ENCODE measurements around the gene MAP4. TPM values are rescaled to one million over a fixed set of nuclear protein-coding genes. Genes with fewer than 3 reads are reported as not detected.
"Not testable (repeated sequence)": the region's sequence is repeated elsewhere in the genome, so short reads cannot be mapped to it uniquely, and the experiment has no call there.

The MAP4 gene
- total RNA-seq, 2 experiments from 2014 or later = 101 to 103 TPM

DNA sequence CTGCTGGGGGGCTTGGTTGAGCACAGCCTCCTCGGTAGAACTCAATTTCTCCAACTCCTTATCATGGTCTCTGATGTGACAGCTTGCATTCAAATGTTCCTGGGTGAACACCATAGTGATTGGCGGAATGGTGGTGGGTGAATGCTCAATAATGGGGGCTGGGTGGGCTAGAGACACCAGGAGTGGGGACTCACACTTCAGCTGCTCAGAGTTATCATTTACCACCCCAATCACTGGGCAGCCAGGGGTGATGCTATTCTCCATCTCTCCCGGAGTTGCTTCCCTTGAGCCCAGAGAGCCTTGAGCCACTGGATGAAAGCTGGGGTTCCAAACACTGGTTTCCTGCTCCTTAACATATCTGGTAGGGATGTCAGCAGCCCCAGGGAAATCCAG, 124.6 kb downstream of the MAP4 start:
- Mint-ChIP-seq H3K4me1 (ENCODE audit: low read depth) (no peaks in the 10 kb centered on the region), H3K27ac (no peak overlapping the region), H3K9me3 (no peaks in the 10 kb centered on the region), H3K27me3 (no peaks in the 10 kb centered on the region), H3K4me3 (no peak overlapping the region), H3K36me3 (ENCODE audit: low read depth) (peaks cover 12% of the 10 kb centered on the region)
- DNase-seq = no peak
- no peak for TF ChIP-seq CTCF (IDR thresholded peaks at IDR 0.05)
- intact Hi-C loops (cut with micrococcal nuclease) = no loop called here
- ChIA-PET CTCF (interaction anchor here (0.9 to 1.3 kb wide), 2 partner anchors 9 to 54 kb away, joined by 3 to 4 read pairs; no protein-coding TSS in a partner anchor), POLR2A (no interaction called here)
- ATAC-seq = no peak

DNA sequence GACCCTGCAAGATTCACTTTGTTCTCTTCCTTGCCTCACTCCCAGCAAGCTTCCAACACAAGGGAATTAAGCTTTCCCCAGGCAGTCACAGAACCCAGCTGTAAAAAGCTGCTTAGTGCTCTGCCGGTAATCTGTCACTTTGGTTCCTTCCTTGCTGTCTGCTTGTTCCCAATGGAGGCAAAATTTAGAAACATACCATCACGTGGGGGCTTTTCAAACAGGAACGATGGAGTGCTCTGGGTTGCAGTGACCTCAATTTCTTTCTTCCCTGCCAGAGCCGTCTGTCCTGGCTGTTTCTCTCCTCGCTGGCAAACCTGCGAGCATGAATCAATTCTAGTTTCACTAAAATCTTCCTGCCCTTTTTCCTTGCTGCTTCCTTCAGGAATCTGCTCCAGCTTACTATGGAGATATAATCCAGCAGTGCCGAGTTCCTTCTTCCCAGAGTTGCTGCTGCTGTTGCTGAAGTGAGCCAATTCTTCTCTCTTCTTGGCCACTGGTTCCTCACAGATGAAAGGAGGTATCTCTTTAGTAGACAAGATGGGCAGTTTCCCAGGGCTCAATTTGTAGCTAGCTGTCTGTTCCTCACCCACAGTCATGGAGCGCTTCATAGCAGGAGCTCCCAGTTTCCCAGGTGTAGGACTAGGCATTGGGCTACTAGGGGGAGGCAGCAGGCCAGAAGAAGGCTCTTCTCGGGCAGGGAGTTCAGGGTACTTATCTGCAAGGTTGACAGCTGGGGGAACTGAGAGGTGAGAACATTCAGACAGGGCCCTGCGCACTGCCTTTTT, 125.2 kb downstream of the MAP4 start:
- Mint-ChIP-seq H3K4me3 (no peak overlapping the region), H3K27me3 (no peaks in the 10 kb centered on the region), H3K9me3 (no peaks in the 10 kb centered on the region), H3K36me3 (ENCODE audit: low read depth) (peaks cover 13% of the 10 kb centered on the region), H3K4me1 (ENCODE audit: low read depth) (no peaks in the 10 kb centered on the region), H3K27ac (no peak overlapping the region)
- no peak for TF ChIP-seq CTCF (IDR thresholded peaks at IDR 0.05)
- intact Hi-C loops (cut with micrococcal nuclease) = no loop called here
- POLR2A ChIA-PET = interaction anchor here (1.2 kb wide), 1 partner anchor 8 kb away, joined by 3 read pairs; no protein-coding TSS in a partner anchor
- CTCF ChIA-PET = interaction anchor here (1.1 to 1.5 kb wide), 5 partner anchors 9 to 266 kb away, joined by 3 to 5 read pairs (median 4); no protein-coding TSS in a partner anchor
- DNase-seq (no peak), ATAC-seq (no peak)

GRCh38 chr3:47890126-47890827, 125.9 kb downstream of the MAP4 start:
- TF ChIP-seq CTCF (IDR thresholded peaks at IDR 0.05) = no peak
- H3K9me3 Mint-ChIP-seq = no peaks in the 10 kb centered on the region
- no peak overlapping the region for H3K27ac Mint-ChIP-seq
- CTCF ChIA-PET = interaction anchor here (1.1 to 1.5 kb wide), 5 partner anchors 10 to 267 kb away, joined by 3 to 5 read pairs (median 3); no protein-coding TSS in a partner anchor
- intact Hi-C loops (cut with micrococcal nuclease) = no loop called here
- peaks cover 16% of the 10 kb centered on the region for H3K36me3 Mint-ChIP-seq (ENCODE audit: low read depth)
- H3K4me3 Mint-ChIP-seq = no peak overlapping the region
- POLR2A ChIA-PET = interaction anchor here (0.6 to 1.2 kb wide), 2 partner anchors 9 to 939 kb away, joined by 3 read pairs; no protein-coding TSS in a partner anchor
- peaks cover under 1% of the 10 kb centered on the region for H3K4me1 Mint-ChIP-seq (ENCODE audit: low read depth)
- DNase-seq (no peak), ATAC-seq (no peak)
- H3K27me3 Mint-ChIP-seq = no peaks in the 10 kb centered on the region

DNA sequence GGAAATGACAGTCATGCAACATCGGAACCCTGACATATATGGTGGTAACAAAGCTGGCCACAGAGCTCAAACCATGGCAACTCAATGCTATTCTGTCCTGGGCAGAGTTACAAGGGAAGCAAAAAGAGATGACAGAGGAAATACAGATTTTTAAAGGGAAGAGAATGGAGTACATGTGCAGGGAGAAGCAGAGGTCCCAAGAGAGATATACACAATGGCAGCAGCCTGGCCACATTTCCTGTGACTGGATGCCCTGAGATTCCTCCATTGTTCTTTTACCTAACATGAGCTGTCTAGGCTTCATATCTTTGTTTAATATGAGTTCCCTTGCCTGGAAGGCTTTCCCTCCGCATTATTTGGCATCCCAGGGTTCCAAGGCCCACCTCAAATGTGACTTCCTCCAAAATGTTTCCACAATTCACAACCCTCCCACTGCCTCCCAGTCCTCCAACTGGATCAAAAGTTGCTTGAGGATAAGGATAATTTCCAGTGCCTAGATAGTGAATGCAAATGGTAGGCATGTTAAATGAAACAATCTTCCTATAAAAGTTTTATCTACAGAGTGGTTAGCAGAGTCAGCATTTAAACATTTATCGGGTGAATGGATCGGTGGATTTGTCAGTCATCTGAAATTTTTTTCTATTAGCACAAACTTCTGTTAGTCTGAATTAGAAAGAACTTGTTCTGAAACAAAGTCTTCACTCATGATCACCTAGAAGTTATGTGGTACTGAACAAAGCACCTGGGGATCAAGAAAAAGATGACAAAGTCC, 127.0 kb downstream of the MAP4 start:
- CTCF ChIA-PET = interaction anchor here (1.2 kb wide), 1 partner anchor 101 kb away, joined by 3 read pairs; no protein-coding TSS in a partner anchor
- no peak for TF ChIP-seq CTCF (IDR thresholded peaks at IDR 0.05)
- H3K4me3 Mint-ChIP-seq = no peak overlapping the region
- no peak overlapping the region for H3K27ac Mint-ChIP-seq
- peaks cover 2% of the 10 kb centered on the region for H3K9me3 Mint-ChIP-seq
- peaks cover 20% of the 10 kb centered on the region for H3K36me3 Mint-ChIP-seq (ENCODE audit: low read depth)
- POLR2A ChIA-PET = interaction anchor here (1.2 kb wide), 1 partner anchor 10 kb away, joined by 3 read pairs; no protein-coding TSS in a partner anchor
- ATAC-seq (no peak), DNase-seq (no peak)
- intact Hi-C loops (cut with micrococcal nuclease) = no loop called here
- H3K4me1 Mint-ChIP-seq (ENCODE audit: low read depth) = peaks cover 7% of the 10 kb centered on the region
- H3K27me3 Mint-ChIP-seq = no peaks in the 10 kb centered on the region

- intact Hi-C loops (cut with micrococcal nuclease) = not testable (repeated sequence)
These were observed 128.2 kb downstream of the MAP4 start for GRCh38 chr3:47887991-47888390.

More at GRCh38 chr3:47887991-47888390, 128.2 kb downstream of the MAP4 start:
- DNase-seq; H3K4me1 Mint-ChIP-seq (ENCODE audit: low read depth); H3K4me3 Mint-ChIP-seq; ATAC-seq; POLR2A ChIA-PET; H3K9me3 Mint-ChIP-seq; H3K27me3 Mint-ChIP-seq; H3K27ac Mint-ChIP-seq: not testable (repeated sequence)
- H3K36me3 Mint-ChIP-seq (ENCODE audit: low read depth) = peaks cover 21% of the 10 kb centered on the region
- CTCF ChIA-PET = interaction anchor here (1.3 kb wide), 1 partner anchor 102 kb away, joined by 4 read pairs; no protein-coding TSS in a partner anchor

Data from activated CD8-positive, alpha-beta T cell treated with anti-CD3 and anti-CD28 coated beads for 36 hours (primary cell).